IMR-90 (cell line): ENCODE results near the gene CPAMD8. TPM values are rescaled to one million over a fixed set of nuclear protein-coding genes. Genes with fewer than 3 reads are reported as not detected.

Experiments used
- ATAC-seq: fragments of 200-7000 bp; cut with Tn5 transposase; 2 replicates; pipeline ENCODE4 v1.9.1; 2020; ENCODE audit warnings: low read depth, mild to moderate bottlenecking, moderate library complexity
- BruUV-seq: library from RNA; stranded (reverse); fragments of 400-500 nt; replicated peaks from 2 replicates; lab custom pipeline; 2021; lab: Mats Ljungman, UMichigan
- CTCF ChIA-PET: fragments of 300-600 bp; formaldehyde crosslinking; extraction: SDS; loops from one replicate; lab custom pipeline; 2021; ENCODE audit warnings: antibody characterized with exemption; lab: Yijun Ruan, JAX
- POLR2A ChIA-PET: fragments of 300-600 bp; sonication (Branson Sonifier 250); formaldehyde crosslinking; loops from one replicate; lab custom pipeline; 2022; ENCODE audit warnings: antibody characterized with exemption; ENCODE audit not compliant: unreplicated experiment; lab: Charles Lee
- DNase-seq: peaks from one replicate; pipeline ENCODE4 v3.0.0; 2013
- H2AFZ ChIP-seq: replicated peaks from 2 replicates; pipeline ENCODE3; 2013; ENCODE audit warnings: low read length, mild to moderate bottlenecking; ENCODE audit not compliant: poor library complexity
- H2AK5ac ChIP-seq: 2 replicates; pipeline ENCODE4 v1.6.1; 2013; ENCODE audit warnings: low read depth, low read length, inconsistent platforms
- H2AK9ac ChIP-seq: replicated peaks from 2 replicates; pipeline ENCODE3; 2013; ENCODE audit warnings: mild to moderate bottlenecking, low read depth, low read length, moderate library complexity; ENCODE audit not compliant: poor library complexity
- H2BK120ac ChIP-seq: 2 replicates; pipeline ENCODE4 v1.6.1; 2013; ENCODE audit warnings: low read depth, low read length, inconsistent platforms
- H2BK15ac ChIP-seq: 3 replicates; pipeline ENCODE4 v1.6.1; 2013; ENCODE audit warnings: low read depth, low read length, inconsistent platforms
- H2BK20ac ChIP-seq: 2 replicates; pipeline ENCODE4 v1.6.1; 2013; ENCODE audit warnings: low read depth, mild to moderate bottlenecking, inconsistent platforms, low read length, moderate library complexity
- H2BK5ac ChIP-seq: 2 replicates; pipeline ENCODE4 v1.6.1; 2013; ENCODE audit warnings: mild to moderate bottlenecking, low read depth, low read length, inconsistent platforms; ENCODE audit not compliant: poor library complexity, severe bottlenecking
- H3K14ac ChIP-seq: replicated peaks from 2 replicates; pipeline ENCODE4 v1.6.1; 2013; ENCODE audit warnings: low read depth, low read length, inconsistent platforms
- H3K18ac ChIP-seq: 2 replicates; pipeline ENCODE4 v1.6.1; 2013; ENCODE audit warnings: low read depth, low read length, control low read depth
- H3K23ac ChIP-seq: 2 replicates; pipeline ENCODE4 v1.6.1; 2013; ENCODE audit warnings: low read depth, low read length, inconsistent platforms
- H3K27ac ChIP-seq: 2 replicates; pipeline ENCODE4 v1.5.1; 2013; ENCODE audit warnings: mild to moderate bottlenecking, control low read depth, low read length; ENCODE audit not compliant: insufficient read depth
- H3K27me3 ChIP-seq: 2 replicates; pipeline ENCODE4 v1.6.1; 2013; ENCODE audit warnings: low read length; ENCODE audit not compliant: control insufficient read depth, insufficient read depth
- H3K36me3 ChIP-seq: 2 replicates; pipeline ENCODE4 v1.6.1; 2013; ENCODE audit warnings: low read length, mixed read lengths; ENCODE audit not compliant: control insufficient read depth, insufficient read depth
- H3K4ac ChIP-seq: 2 replicates; pipeline ENCODE4 v1.6.1; 2013; ENCODE audit warnings: low read depth, low read length, inconsistent platforms
- H3K4me1 ChIP-seq: 2 replicates; pipeline ENCODE4 v1.6.1; 2013; ENCODE audit warnings: low read length, mixed read lengths; ENCODE audit not compliant: control insufficient read depth, insufficient read depth
- H3K4me2 ChIP-seq: 2 replicates; pipeline ENCODE4 v1.6.1; 2013; ENCODE audit warnings: low read depth, mild to moderate bottlenecking, control low read depth, low read length, moderate library complexity
- H3K4me3 ChIP-seq: 2 replicates; pipeline ENCODE4 v1.5.1; 2013; ENCODE audit warnings: low read depth, mild to moderate bottlenecking, control low read depth, low read length, moderate library complexity; ENCODE audit not compliant: insufficient read depth
- H3K56ac ChIP-seq: 2 replicates; pipeline ENCODE4 v1.6.1; 2013; ENCODE audit warnings: low read length, inconsistent platforms; ENCODE audit not compliant: insufficient read depth; ENCODE audit errors: extremely low read depth
- H3K79me1 ChIP-seq, 2 experiments: 2 replicates each; pipeline ENCODE4 v1.6.1; 2013; ENCODE audit warnings: low read length in 2 of 2, inconsistent platforms in 1 of 2, low read depth in 1 of 2
- H3K9ac ChIP-seq: 2 replicates; pipeline ENCODE4 v1.6.1; 2013; ENCODE audit warnings: low read depth, low read length, control low read depth
- H3K9me1 ChIP-seq: 2 replicates; pipeline ENCODE4 v1.6.1; 2013; ENCODE audit warnings: low read length, inconsistent platforms; ENCODE audit not compliant: insufficient read depth
- H3K9me3 ChIP-seq: 2 replicates; pipeline ENCODE4 v1.6.1; 2013; ENCODE audit warnings: low read length; ENCODE audit not compliant: control insufficient read depth, insufficient read depth
- H4K20me1 ChIP-seq: 2 replicates; pipeline ENCODE4 v1.6.1; 2013; ENCODE audit warnings: low read length, inconsistent platforms; ENCODE audit not compliant: insufficient read depth
- H4K5ac ChIP-seq: 2 replicates; pipeline ENCODE4 v1.6.1; 2013; ENCODE audit warnings: mild to moderate bottlenecking, low read depth, low read length, control low read depth
- H4K8ac ChIP-seq, 2 experiments: 2 replicates each; pipeline ENCODE4 v1.6.1; 2013; ENCODE audit warnings: low read depth in 2 of 2, low read length in 2 of 2, control low read depth in 1 of 2, inconsistent platforms in 1 of 2
- H4K91ac ChIP-seq: 2 replicates; pipeline ENCODE4 v1.6.1; 2013; ENCODE audit warnings: low read depth, low read length, inconsistent platforms; ENCODE audit not compliant: insufficient read depth
- CEBPB ChIP-seq: IDR thresholded peaks from 2 replicates; pipeline ENCODE4 v1.6.1; 2012; ENCODE audit warnings: low read depth, low read length, improper control_type of control experiment
- MAFK ChIP-seq: IDR thresholded peaks from 2 replicates; pipeline ENCODE4 v1.6.1; 2012; ENCODE audit warnings: low read depth, low read length, improper control_type of control experiment
- WGBS, 2 experiments: methylation state at CpG; one replicate each; pipeline versions ENCODE4 v1.1.5 to v1.1.7; 2013; ENCODE audit warnings: missing lambda C conversion rate in 2 of 2; ENCODE audit not compliant: insufficient read length in 1 of 2; ENCODE audit errors: extremely low coverage in 2 of 2; 5-methylcytosine and 5-hydroxymethylcytosine counted together
- dilution Hi-C: fragments of 300-500 bp; cut with HindIII; formaldehyde crosslinking; loops from one replicate; pipeline ENCODE4 v1.14.3; 2018; ENCODE audit warnings: low sequenced_read_pairs; ENCODE audit not compliant: unreplicated experiment
- in situ Hi-C: fragments of 300-500 bp; cut with MboI; formaldehyde crosslinking; loops from 3 replicates; pipeline ENCODE4 v1.14.3; 2019; ENCODE audit warnings: low sequenced_read_pairs, inconsistent platforms, mixed read lengths
- intact Hi-C: fragments of 100-400 bp; cut with micrococcal nuclease; formaldehyde crosslinking; loops from 2 replicates; pipeline ENCODE4 v1.10.0; 2022
- polyA plus RNA-seq, 3 experiments: library from polyadenylated mRNA; depleted of rRNA; stranded (reverse); fragments of >200 nt; gene quantifications; 2 replicates each; pipeline ENCODE4 v1.2.3, GENCODE V29; 2012; ENCODE audit warnings: low replicate concordance in 1 of 3
- total RNA-seq: library from RNA; depleted of rRNA; stranded (reverse); fragments of >200 nt; gene quantifications from 2 replicates; pipeline ENCODE4 v1.2.3, GENCODE V29; 2012

CPAMD8 gene
- total and polyA plus RNA-seq, 2 of the 4 experiments (the other 2 are of a cell fraction), result 0.36 to 0.79 TPM

GRCh38 chr19:17021793-17022590, 4.6 kb downstream of the CPAMD8 start:
- H2BK20ac ChIP-seq, result no peak overlapping the region
- H3K18ac ChIP-seq, result no peak overlapping the region
- H3K23ac ChIP-seq, result no peak overlapping the region
- no peaks in the 10 kb centered on the region for H4K20me1 ChIP-seq
- ChIA-PET CTCF (interaction anchor here (0.6 kb wide), 1 partner anchor 49 kb away, joined by 3 read pairs; no protein-coding TSS in a partner anchor), POLR2A (no interaction called here)
- peak; percentile 26 for DNase-seq
- in situ Hi-C loops, result no loop called here
- no peak overlapping the region for H3K56ac ChIP-seq
- no peak overlapping the region for H3K27ac ChIP-seq
- no TSS peak for BruUV-seq
- no peak overlapping the region for H3K4me3 ChIP-seq
- peaks cover 2% of the 10 kb centered on the region; the same call in 1 of the 2 replicates for H3K4me1 ChIP-seq
- no peak overlapping the region for H2BK5ac ChIP-seq
- intact Hi-C loops, result no loop called here
- no peak overlapping the region for H2AK9ac ChIP-seq
- no peak overlapping the region for H3K14ac ChIP-seq
- no peak overlapping the region for H4K5ac ChIP-seq
- H3K9ac ChIP-seq, result no peak overlapping the region
- WGBS, 2 experiments, result 87% methylated on average over 10 of the region's 12 CpGs; no CpG with 5 or more reads in 1 of the 2 experiments
- no peaks in the 10 kb centered on the region for H3K36me3 ChIP-seq
- dilution Hi-C loops, result no loop called here
- peak; percentile 44; the same call in 1 of the 2 replicates for ATAC-seq
- H2BK15ac ChIP-seq, result no peak overlapping the region
- H3K4me2 ChIP-seq, result no peak overlapping the region
- no peak overlapping the region for H3K4ac ChIP-seq
- H2AK5ac ChIP-seq, result no peak overlapping the region
- peaks cover 12% of the 10 kb centered on the region for H3K9me3 ChIP-seq
- H3K79me1 ChIP-seq, result no peaks in the 10 kb centered on the region
- H2AFZ ChIP-seq, result no peak overlapping the region
- no peak overlapping the region for H4K91ac ChIP-seq
- H3K9me1 ChIP-seq, result no peaks in the 10 kb centered on the region
- peaks cover 31% of the 10 kb centered on the region for H3K27me3 ChIP-seq
- TF ChIP-seq MAFK, result no peak
- peak; percentile 72; the same call in 1 of the 2 replicates for TF ChIP-seq CEBPB
- H2BK120ac ChIP-seq, result no peak overlapping the region
- H4K8ac ChIP-seq, result no peak overlapping the region
